ENCODE results near the gene SPRED3. TPM values are rescaled to one million over a fixed set of nuclear protein-coding genes. Genes with fewer than 3 reads are reported as not detected.

The SPRED3 gene
- total and polyA plus RNA-seq, 2 of the 8 experiments (the other 6 are each of a cell fraction or from before 2014, with no cell fraction given): 8.1 to 10.3 TPM

GRCh38 chr19:38433268-38433733 lies 44.8 kb downstream of the SPRED3 start, which contains the start of gene RYR1:
TSS of gene RYR1 (plus strand) at chr19:38433691. CDS start at chr19:38433830, 139 bp downstream.
- Histone ChIP-seq H3K56ac (replicated peaks; ENCODE audit: insufficient read length, low read depth, low read length) (no peak within 1 kb of the TSS), H3K4me2 (ENCODE audit: insufficient read depth in 1 of 2, low read depth in 2 of 2, low read length in 2 of 2) (peak within 1 kb of the TSS; percentile 96), H3K27ac (ENCODE audit: low read depth, low read length) (peak within 1 kb of the TSS; percentile 45), H4K8ac (ENCODE audit: extremely low read depth, insufficient read depth, low read length) (no peak within 1 kb of the TSS), H3K23me2 (ENCODE audit: low read depth, low read length) (peaks cover 8% of the 10 kb centered on the region; the same call in 1 of the 2 replicates), H2BK15ac (ENCODE audit: low read length) (no peak within 1 kb of the TSS), H3K79me2 (ENCODE audit: control insufficient read depth in 1 of 2, insufficient read depth in 2 of 2, low read length in 2 of 2) (peaks cover 0 to 8% of the 10 kb centered on the region in 2 experiments; a peak in 1 of 4 replicates), H3K9ac (replicated peaks in 1 of 4; ENCODE audit: extremely low read depth in 1 of 4, low read depth in 3 of 4, low read length in 3 of 4) (peak within 1 kb of the TSS in 3 of 4 experiments; percentile 17 to 44 (median 25); a peak in 4 of 7 replicates), H2BK12ac (ENCODE audit: low read depth, low read length) (peak within 1 kb of the TSS; percentile 18; the same call in 1 of the 2 replicates), H3K18ac (ENCODE audit: extremely low read depth, low read length) (peak within 1 kb of the TSS; percentile 89), H3K79me1 (ENCODE audit: low read depth, low read length) (no peaks in the 10 kb centered on the region), H4K91ac (replicated peaks; ENCODE audit: insufficient read length, low read length) (peak within 1 kb of the TSS; percentile 12), H2BK5ac (ENCODE audit: low read depth, low read length) (peak within 1 kb of the TSS; percentile 48; the same call in 1 of the 2 replicates), H3K36me3 (ENCODE audit: control insufficient read depth in 2 of 4, insufficient read depth in 4 of 4, low read length in 3 of 4) (no peaks in the 10 kb centered on the region), H4K20me1 (replicated peaks in 1 of 2; ENCODE audit: control insufficient read depth in 1 of 2, insufficient read depth in 2 of 2, low read length in 2 of 2) (no peaks in the 10 kb centered on the region), H3K4ac (replicated peaks; ENCODE audit: insufficient read length, low read depth, low read length) (no peak within 1 kb of the TSS), H4K5ac (ENCODE audit: insufficient read length, low read depth, low read length) (no peak within 1 kb of the TSS), H2AK5ac (ENCODE audit: low read depth, low read length) (no peak within 1 kb of the TSS), H3K27me3 (replicated peaks in 1 of 4; ENCODE audit: control insufficient read depth in 3 of 4, extremely low read depth in 1 of 4, insufficient read depth in 3 of 4, low read length in 3 of 4) (no peaks in the 10 kb centered on the region), H2BK120ac (replicated peaks; ENCODE audit: low read depth, low read length) (peak within 1 kb of the TSS; percentile 19), H3K4me1 (replicated peaks in 1 of 4; ENCODE audit: control insufficient read depth in 3 of 4, insufficient read depth in 4 of 4, low read length in 3 of 4) (peaks cover 5 to 10% (median 7%) of the 10 kb centered on the region in 4 experiments; a peak in 6 of 7 replicates), H2AFZ (ENCODE audit: low read length) (no peak within 1 kb of the TSS; the same call in 1 of the 2 replicates), H2BK20ac (ENCODE audit: low read length) (no peak within 1 kb of the TSS; the same call in 1 of the 2 replicates), H3K9me3 (ENCODE audit: insufficient read depth in 2 of 2, low read depth in 1 of 2, low read length in 1 of 2) (no peaks in the 10 kb centered on the region), H3K4me3 (ENCODE audit: extremely low read depth in 1 of 4, insufficient read depth in 2 of 4, low read depth in 3 of 4, low read length in 4 of 4) (peak within 1 kb of the TSS; percentile 42 to 74 (median 64)), H3K23ac (ENCODE audit: insufficient read length) (no peak within 1 kb of the TSS), H3K14ac (ENCODE audit: insufficient read length) (no peak within 1 kb of the TSS)
- DNase-seq (ENCODE audit: low read depth in 1 of 2, low spot score in 2 of 2): peak in 1 of 2 experiments; percentile 94
- FAIRE-seq: peak; percentile 87
- CTCF ChIA-PET (ENCODE audit: partially characterized antibody): interaction anchor here (1.5 kb wide), 1 partner anchor 31 kb away, joined by 3 read pairs; the partner anchor contains the start of gene FAM98C
- 28% methylated on average over 11 of the region's 20 CpGs; no CpG with 5 or more reads in 1 of the 2 experiments for WGBS, 2 experiments (ENCODE audit: extremely low coverage in 1 of 2, insufficient coverage in 1 of 2, insufficient read length in 1 of 2, insufficient replicate concordance in 2 of 2, low coverage in 1 of 2, low lambda C conversion rate in 2 of 2, missing lambda C conversion rate in 1 of 2)
- POLR2A ChIA-PET (ENCODE audit: partially characterized antibody): no interaction called here
- TF ChIP-seq, protein P1, sequence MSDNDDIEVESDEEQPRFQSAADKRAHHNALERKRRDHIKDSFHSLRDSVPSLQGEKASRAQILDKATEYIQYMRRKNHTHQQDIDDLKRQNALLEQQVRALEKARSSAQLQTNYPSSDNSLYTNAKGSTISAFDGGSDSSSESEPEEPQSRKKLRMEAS (IDR thresholded peaks at IDR 0.05): peak; percentile 53; the same call in 1 of the 2 replicates
- peak; percentile 42; the same call in 1 of the 2 replicates for TF ChIP-seq YY1 (IDR thresholded peaks at IDR 0.05; ENCODE audit: low read depth, low read length)
- TF ChIP-seq POU5F1 (IDR thresholded peaks at IDR 0.05; ENCODE audit: low read depth, low read length): no peak
- TF ChIP-seq KDM1A (IDR thresholded peaks at IDR 0.05; ENCODE audit: borderline replicate concordance, low read length): peak; percentile 98
- peak; percentile 78 for TF ChIP-seq SP1 (IDR thresholded peaks at IDR 0.05; ENCODE audit: low read depth, low read length)
- TF ChIP-seq CTBP2 (IDR thresholded peaks at IDR 0.05; ENCODE audit: borderline replicate concordance, insufficient read depth, insufficient read length, low read length): no peak
- peak; percentile 76 for TF ChIP-seq TAF1 (IDR thresholded peaks at IDR 0.05; ENCODE audit: low read depth, low read length)
- no peak for TF ChIP-seq SRF (IDR thresholded peaks at IDR 0.05; ENCODE audit: low read depth, low read length)
- TF ChIP-seq PHF8 (conservative IDR thresholded peaks at IDR 0.05; ENCODE audit: low read depth, low read length): 0 out of 2 replicates have a peak, but pooled peaks have one; percentile 15
- 0 out of 2 replicates have a peak, but pooled peaks have one; percentile 34 for TF ChIP-seq MAFK (IDR thresholded peaks at IDR 0.05; ENCODE audit: low read depth, low read length)
- TF ChIP-seq KDM4A (IDR thresholded peaks at IDR 0.05; ENCODE audit: low read depth, low read length, severe bottlenecking): no peak
- peak; percentile 58 to 96; a peak in 3 of 4 replicates for TF ChIP-seq HDAC2 (IDR thresholded peaks at IDR 0.05; ENCODE audit: borderline replicate concordance in 1 of 2, low read depth in 2 of 2, low read length in 2 of 2)
- TF ChIP-seq POLR2A (IDR thresholded peaks at IDR 0.05; ENCODE audit: control extremely low read depth in 1 of 2, low read depth in 2 of 2, low read length in 2 of 2): peak in 1 of 2 experiments; percentile 64; a peak in 2 of 3 replicates
